GM12891 (cell line): ENCODE measurements around the gene RFPL4A.

Experiments
- POLR2A ChIP-seq: IDR thresholded peaks from 2 replicates; pipeline ENCODE4 v1.6.1; 2011; ENCODE audit warnings: low read depth, low read length, control low read depth
- POLR2AphosphoS5 ChIP-seq: IDR thresholded peaks from 2 replicates; pipeline ENCODE4 v1.6.1; 2011; ENCODE audit warnings: low read depth, low read length, control low read depth

DNA sequence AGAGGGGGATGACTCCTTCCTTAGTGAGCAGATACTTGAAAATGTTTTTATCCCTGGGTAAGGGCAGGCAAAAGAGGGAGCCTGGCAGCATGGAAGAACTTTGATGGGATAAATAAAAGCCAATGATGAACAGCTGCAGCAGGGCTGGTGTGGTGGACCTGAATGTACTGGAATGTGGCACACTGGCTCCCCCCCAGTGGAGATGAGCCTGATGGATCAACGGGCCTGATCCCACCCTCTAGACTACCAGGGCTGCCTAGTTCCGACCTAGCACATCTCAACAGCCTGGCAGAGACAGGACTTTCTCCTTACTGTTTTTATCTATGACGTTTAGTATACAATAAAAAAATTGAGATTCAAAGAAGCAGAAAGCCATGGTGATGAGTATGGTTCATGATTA, 52.4 kb downstream of the RFPL4A start:
- TF ChIP-seq POLR2AphosphoS5 (no peak), POLR2A (no peak)
